Kidney epithelial cell (primary cell): ENCODE measurements around the gene BZW2. TPM values are rescaled to one million over a fixed set of nuclear protein-coding genes. Genes with fewer than 3 reads are reported as not detected.

ENCODE experiments used
- DNase-seq: peaks from one replicate; pipeline ENCODE4 v3.0.0-alpha.2; 2010; ENCODE audit warnings: low read depth
- H3K27me3 ChIP-seq: 2 replicates; pipeline ENCODE4 v1.6.0; 2011; ENCODE audit warnings: low read length; ENCODE audit not compliant: control insufficient read depth, insufficient read depth
- H3K36me3 ChIP-seq: 2 replicates; pipeline ENCODE4 v1.5.1; 2011; ENCODE audit warnings: low read length; ENCODE audit not compliant: control insufficient read depth, insufficient read depth
- H3K4me3 ChIP-seq: 2 replicates; pipeline ENCODE4 v1.5.1; 2011; ENCODE audit warnings: low read depth, mild to moderate bottlenecking, control low read depth, low read length
- CTCF ChIP-seq: IDR thresholded peaks from 2 replicates; pipeline ENCODE4 v1.5.1; 2011; ENCODE audit warnings: mild to moderate bottlenecking, moderate library complexity, low read length, control low read depth, inconsistent platforms; ENCODE audit not compliant: insufficient read depth, poor library complexity, severe bottlenecking
- total RNA-seq: library from RNA; depleted of rRNA; stranded (reverse); fragments of >200 nt; gene quantifications from 2 replicates; pipeline ENCODE4 v1.2.3, GENCODE V29; 2015

BZW2 gene
- total RNA-seq, 1 donor from 2014 or later, result 62.2 TPM

DNA sequence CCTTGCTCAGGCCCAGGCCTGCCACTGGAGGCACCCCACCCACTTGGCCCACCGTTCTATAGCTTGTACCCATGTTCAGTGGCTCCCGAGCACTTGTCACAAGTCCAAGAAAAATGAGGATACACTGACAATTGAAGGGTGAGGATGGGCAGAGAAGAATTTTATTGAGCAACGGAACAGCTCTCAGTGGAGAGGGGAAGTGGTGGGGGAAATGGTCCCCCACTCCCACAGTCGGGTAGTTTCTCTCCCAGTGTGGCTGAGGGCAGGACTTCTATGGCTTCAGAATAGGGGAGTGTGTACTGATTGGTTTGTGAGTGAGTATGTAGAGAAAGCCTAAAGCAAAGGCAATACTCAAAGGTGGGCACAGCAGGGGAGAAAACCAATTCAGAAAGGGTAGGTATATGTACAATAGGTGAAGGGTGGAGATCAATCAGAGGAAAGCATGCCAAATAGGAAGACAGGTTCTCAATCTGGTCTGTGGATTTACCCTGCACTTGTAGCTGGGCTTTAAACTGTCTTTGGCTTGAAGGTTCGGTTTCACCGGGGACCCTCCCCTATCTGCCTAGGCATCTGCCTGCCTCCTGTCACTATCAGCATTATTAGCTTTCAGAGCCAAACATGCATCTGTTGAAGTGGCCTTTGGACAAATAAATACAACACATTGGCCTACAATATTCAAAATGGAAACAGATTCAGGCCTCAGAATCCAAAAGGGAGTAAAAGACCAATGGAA, 98.7 kb downstream of the BZW2 start:
- Histone ChIP-seq H3K4me3 (no peak overlapping the region), H3K36me3 (no peaks in the 10 kb centered on the region), H3K27me3 (no peaks in the 10 kb centered on the region)
- DNase-seq, result no peak
- no peak for TF ChIP-seq CTCF

DNA sequence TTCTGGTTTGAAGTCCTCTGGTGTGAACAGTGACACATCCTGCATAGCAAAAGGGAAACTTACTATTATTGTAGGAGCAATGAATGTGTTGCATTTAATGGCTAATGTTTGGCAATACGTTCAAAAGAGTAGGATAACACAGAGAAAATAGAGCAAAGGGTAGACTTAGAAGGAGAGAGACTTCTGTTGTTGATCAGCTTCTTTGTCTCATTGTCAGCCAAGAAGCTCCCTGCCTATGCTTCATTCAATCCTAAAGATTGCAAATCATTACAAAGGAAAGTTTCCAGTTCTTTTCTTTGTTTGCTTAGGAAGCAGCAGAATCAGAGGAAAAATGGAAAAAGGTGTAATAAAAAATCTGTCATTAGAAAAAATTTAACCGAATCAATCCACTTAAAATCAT, 99.7 kb downstream of the BZW2 start:
- H3K27me3 ChIP-seq, result no peaks in the 10 kb centered on the region
- no peak overlapping the region for H3K4me3 ChIP-seq
- TF ChIP-seq CTCF, result no peak
- H3K36me3 ChIP-seq, result no peaks in the 10 kb centered on the region
- DNase-seq, result no peak

GRCh38 chr7:16747102-16747501, 101.1 kb downstream of the BZW2 start:
- Histone ChIP-seq H3K4me3 (no peak overlapping the region), H3K36me3 (no peaks in the 10 kb centered on the region), H3K27me3 (no peaks in the 10 kb centered on the region)
- TF ChIP-seq CTCF, result no peak
- no peak for DNase-seq

- DNase-seq, result peak; percentile 54
- no peaks in the 10 kb centered on the region for H3K36me3 ChIP-seq
- TF ChIP-seq CTCF, result no peak
- H3K4me3 ChIP-seq, result peak within 1 kb of the TSS; percentile 87
- no peaks in the 10 kb centered on the region for H3K27me3 ChIP-seq
Observed at GRCh38 chr7:16753102-16753931, 107.3 kb downstream of the BZW2 start, which contains the start of gene TSPAN13. Gene TSPAN13, plus strand, starts transcription at chr7:16753755. Its CDS starts 213 bp downstream, at chr7:16753968.

GRCh38 chr7:16753932-16754855, 108.2 kb downstream of the BZW2 start:
- Histone ChIP-seq H3K36me3 (no peaks in the 10 kb centered on the region), H3K27me3 (no peaks in the 10 kb centered on the region), H3K4me3 (peak overlapping the region; percentile 87)
- no peak for TF ChIP-seq CTCF
- DNase-seq, result no peak
